ENCODE results near the gene SCGB1C1.

Gene SCGB1C1

DNA sequence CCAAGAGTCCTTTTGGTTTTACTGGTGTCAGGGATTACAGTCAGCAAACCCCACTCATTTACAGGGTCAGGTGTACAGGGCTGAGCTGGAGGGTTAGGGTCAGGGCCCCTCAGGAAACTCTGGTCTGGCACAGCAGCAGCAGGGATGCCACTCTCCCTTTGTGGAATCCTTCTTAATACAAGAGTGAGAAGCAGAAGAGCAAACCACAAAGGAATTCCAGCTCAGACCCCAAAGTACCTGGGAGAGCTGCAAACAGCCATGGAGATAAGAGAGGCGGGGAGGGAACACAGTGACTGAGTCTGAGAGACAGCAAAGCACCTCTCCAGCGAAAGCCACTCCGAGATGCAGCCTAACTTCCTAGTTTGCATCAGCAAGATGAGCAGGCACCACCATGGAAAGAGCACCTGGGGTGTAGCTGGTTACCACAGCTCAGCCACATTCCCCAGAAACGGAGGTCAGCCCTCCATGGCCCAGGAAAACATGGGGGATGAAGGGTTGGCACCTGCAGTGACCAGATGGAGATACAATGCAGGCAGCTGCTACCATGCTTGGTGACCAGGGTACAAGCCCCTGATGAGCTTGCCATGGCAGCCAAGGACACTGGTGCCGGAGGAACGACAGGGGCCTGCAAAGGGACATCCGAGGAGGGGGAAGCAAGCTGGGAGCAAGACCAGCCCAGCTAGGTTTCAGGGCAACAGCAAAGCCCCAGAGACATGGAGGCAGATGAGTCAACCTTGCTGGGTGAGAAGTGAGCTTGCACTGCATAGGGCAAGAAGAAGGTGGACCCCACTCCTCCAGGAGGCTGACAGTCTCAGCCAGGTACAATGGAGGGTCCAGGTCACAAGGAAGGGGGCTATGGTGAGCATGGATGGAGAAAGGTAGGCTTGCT, 10.4 kb downstream of the SCGB1C1 start:
- TF ChIP-seq YY1 (IDR thresholded peaks at IDR 0.05; ENCODE audit: low read depth) (no peak), USF1 (IDR thresholded peaks at IDR 0.05) (no peak), CREB1 (IDR thresholded peaks at IDR 0.05; ENCODE audit: low read depth) (no peak), FOXM1 (IDR thresholded peaks at IDR 0.05; ENCODE audit: borderline replicate concordance, low read depth) (no peak), TAF1 (IDR thresholded peaks at IDR 0.05; ENCODE audit: low read depth) (no peak), RAD21 (IDR thresholded peaks at IDR 0.05; ENCODE audit: low read depth) (no peak), ZBTB7A (IDR thresholded peaks at IDR 0.05; ENCODE audit: low read depth) (no peak), NFIC (IDR thresholded peaks at IDR 0.05) (no peak), TEAD4 (IDR thresholded peaks at IDR 0.05) (no peak), EGR1 (IDR thresholded peaks at IDR 0.05) (no peak)
- TF ChIP-seq, protein P1, sequence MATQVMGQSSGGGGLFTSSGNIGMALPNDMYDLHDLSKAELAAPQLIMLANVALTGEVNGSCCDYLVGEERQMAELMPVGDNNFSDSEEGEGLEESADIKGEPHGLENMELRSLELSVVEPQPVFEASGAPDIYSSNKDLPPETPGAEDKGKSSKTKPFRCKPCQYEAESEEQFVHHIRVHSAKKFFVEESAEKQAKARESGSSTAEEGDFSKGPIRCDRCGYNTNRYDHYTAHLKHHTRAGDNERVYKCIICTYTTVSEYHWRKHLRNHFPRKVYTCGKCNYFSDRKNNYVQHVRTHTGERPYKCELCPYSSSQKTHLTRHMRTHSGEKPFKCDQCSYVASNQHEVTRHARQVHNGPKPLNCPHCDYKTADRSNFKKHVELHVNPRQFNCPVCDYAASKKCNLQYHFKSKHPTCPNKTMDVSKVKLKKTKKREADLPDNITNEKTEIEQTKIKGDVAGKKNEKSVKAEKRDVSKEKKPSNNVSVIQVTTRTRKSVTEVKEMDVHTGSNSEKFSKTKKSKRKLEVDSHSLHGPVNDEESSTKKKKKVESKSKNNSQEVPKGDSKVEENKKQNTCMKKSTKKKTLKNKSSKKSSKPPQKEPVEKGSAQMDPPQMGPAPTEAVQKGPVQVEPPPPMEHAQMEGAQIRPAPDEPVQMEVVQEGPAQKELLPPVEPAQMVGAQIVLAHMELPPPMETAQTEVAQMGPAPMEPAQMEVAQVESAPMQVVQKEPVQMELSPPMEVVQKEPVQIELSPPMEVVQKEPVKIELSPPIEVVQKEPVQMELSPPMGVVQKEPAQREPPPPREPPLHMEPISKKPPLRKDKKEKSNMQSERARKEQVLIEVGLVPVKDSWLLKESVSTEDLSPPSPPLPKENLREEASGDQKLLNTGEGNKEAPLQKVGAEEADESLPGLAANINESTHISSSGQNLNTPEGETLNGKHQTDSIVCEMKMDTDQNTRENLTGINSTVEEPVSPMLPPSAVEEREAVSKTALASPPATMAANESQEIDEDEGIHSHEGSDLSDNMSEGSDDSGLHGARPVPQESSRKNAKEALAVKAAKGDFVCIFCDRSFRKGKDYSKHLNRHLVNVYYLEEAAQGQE (IDR thresholded peaks at IDR 0.05; ENCODE audit: low read depth) = no peak
- TF ChIP-seq, protein P2, sequence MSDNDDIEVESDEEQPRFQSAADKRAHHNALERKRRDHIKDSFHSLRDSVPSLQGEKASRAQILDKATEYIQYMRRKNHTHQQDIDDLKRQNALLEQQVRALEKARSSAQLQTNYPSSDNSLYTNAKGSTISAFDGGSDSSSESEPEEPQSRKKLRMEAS (IDR thresholded peaks at IDR 0.05) = no peak

DNA sequence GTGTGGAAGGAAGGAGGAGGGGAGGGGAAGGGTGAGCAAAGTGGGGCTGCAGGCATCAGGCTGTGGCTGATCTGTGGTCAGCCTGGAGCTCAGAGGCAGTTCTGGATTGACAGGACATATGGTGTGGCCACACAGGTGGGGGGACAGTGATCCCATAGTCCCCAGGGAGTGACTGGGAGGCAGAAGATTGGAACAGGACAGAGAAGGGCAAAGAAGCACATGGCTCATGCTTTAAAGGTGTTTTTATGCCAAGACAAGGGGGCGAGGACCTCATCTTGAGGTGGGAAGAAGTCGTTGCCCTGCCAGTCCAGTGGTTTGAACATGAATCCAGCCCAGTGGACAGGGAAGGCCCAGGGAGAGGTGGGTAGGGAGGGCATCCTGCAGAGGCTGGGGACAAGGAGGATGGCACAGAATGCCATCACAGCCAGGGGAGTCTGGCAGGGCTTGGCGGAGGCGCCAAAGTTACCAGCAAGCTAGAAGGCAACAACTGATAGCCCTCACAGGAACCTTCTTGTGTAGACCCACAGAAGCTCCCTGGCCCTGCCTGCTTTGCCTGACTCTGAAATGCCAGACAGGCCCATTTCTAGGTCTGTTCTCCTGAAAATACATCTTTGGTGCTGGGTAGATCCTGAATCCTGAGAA, 11.2 kb downstream of the SCGB1C1 start:
- TF ChIP-seq EGR1 (IDR thresholded peaks at IDR 0.05) = no peak
- TF ChIP-seq, protein P1 (IDR thresholded peaks at IDR 0.05; ENCODE audit: low read depth) = no peak

GRCh38 chr11:204587-205109, 11.8 kb downstream of the SCGB1C1 start:
- TF ChIP-seq CEBPB (IDR thresholded peaks at IDR 0.05) (no peak), FOXM1 (IDR thresholded peaks at IDR 0.05; ENCODE audit: borderline replicate concordance, low read depth) (no peak), EGR1 (IDR thresholded peaks at IDR 0.05) (no peak), CREB1 (IDR thresholded peaks at IDR 0.05; ENCODE audit: low read depth) (no peak), ZBTB7A (IDR thresholded peaks at IDR 0.05; ENCODE audit: low read depth) (no peak), RAD21 (IDR thresholded peaks at IDR 0.05; ENCODE audit: low read depth) (no peak), YY1 (IDR thresholded peaks at IDR 0.05; ENCODE audit: low read depth) (no peak), TEAD4 (IDR thresholded peaks at IDR 0.05) (no peak), NFIC (IDR thresholded peaks at IDR 0.05) (no peak), TAF1 (IDR thresholded peaks at IDR 0.05; ENCODE audit: low read depth) (no peak), TCF12 (IDR thresholded peaks at IDR 0.05; ENCODE audit: low read depth) (no peak), USF1 (IDR thresholded peaks at IDR 0.05) (no peak), EP300 (IDR thresholded peaks at IDR 0.05; ENCODE audit: borderline replicate concordance) (no peak)
- TF ChIP-seq, protein P1 (IDR thresholded peaks at IDR 0.05; ENCODE audit: low read depth) = no peak
- TF ChIP-seq, protein P2 (IDR thresholded peaks at IDR 0.05) = no peak

Measured in Ishikawa (cell line).